Ureter (tissue), 1 donor: ENCODE data around the gene AP1M1. TPM values are rescaled to one million over a fixed set of nuclear protein-coding genes. Genes with fewer than 3 reads are reported as not detected.

Experiments
- total RNA-seq: library from RNA; stranded (reverse); gene quantifications from one replicate; pipeline ENCODE4 v1.2.4, GENCODE V29; 2023
- donor health status: DM: yes; HTN: yes; CAD: no.

Gene AP1M1
- total RNA-seq, 1 donor from 2014 or later = 56.6 TPM

Other genes starting within 250 kb of the AP1M1 start
- not detected for gene OR10H4, start 248.9 kb upstream of the AP1M1 start, total RNA-seq
- gene TPM4, start 121.4 kb upstream of the AP1M1 start, total RNA-seq = 422 TPM
- 70.8 TPM for gene RAB8A, start 86.0 kb upstream of the AP1M1 start, total RNA-seq
- 10.6 TPM for gene HSH2D, start 54.2 kb upstream of the AP1M1 start, total RNA-seq
- not detected for gene CIB3, start 24.4 kb upstream of the AP1M1 start, total RNA-seq
- gene FAM32A, start 12.5 kb upstream of the AP1M1 start, total RNA-seq = 50.8 TPM
- gene KLF2, start 126.9 kb downstream of the AP1M1 start, total RNA-seq = 56.1 TPM